Measurements from ENCODE around the gene FAM216A.
"Not testable (repeated sequence)": the region's sequence is repeated elsewhere in the genome, so short reads cannot be mapped to it uniquely, and the experiment has no call there.

FAM216A gene

DNA sequence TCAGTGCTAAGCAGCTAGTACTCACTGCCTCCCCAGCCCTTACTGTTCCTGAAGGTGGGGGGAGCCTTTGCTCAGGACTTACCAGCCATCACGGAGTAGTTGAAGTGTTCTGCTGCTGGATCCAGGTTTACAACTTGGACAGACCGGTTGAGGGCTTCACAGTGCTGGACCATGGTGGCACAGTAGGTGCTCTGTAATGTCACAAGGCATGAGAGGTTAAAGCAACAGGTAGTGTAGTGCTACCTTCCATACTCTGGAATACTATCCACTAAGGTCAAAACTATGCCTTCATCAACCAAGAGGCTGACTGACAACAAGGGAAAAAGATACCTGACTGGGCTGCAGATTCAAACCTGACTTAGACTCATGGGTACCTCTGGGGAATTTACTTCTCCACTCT is 3.6 kb upstream of the FAM216A start:
- H3K9ac ChIP-seq = no peak overlapping the region
- H3K27ac ChIP-seq = no peak overlapping the region
- H3K36me3 ChIP-seq (ENCODE audit: control insufficient read depth, insufficient read depth, low read length) = no peaks in the 10 kb centered on the region
- TF ChIP-seq, protein P1, sequence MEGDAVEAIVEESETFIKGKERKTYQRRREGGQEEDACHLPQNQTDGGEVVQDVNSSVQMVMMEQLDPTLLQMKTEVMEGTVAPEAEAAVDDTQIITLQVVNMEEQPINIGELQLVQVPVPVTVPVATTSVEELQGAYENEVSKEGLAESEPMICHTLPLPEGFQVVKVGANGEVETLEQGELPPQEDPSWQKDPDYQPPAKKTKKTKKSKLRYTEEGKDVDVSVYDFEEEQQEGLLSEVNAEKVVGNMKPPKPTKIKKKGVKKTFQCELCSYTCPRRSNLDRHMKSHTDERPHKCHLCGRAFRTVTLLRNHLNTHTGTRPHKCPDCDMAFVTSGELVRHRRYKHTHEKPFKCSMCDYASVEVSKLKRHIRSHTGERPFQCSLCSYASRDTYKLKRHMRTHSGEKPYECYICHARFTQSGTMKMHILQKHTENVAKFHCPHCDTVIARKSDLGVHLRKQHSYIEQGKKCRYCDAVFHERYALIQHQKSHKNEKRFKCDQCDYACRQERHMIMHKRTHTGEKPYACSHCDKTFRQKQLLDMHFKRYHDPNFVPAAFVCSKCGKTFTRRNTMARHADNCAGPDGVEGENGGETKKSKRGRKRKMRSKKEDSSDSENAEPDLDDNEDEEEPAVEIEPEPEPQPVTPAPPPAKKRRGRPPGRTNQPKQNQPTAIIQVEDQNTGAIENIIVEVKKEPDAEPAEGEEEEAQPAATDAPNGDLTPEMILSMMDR (IDR thresholded peaks at IDR 0.05) = no peak
- no peaks in the 10 kb centered on the region for H3K4me1 ChIP-seq
- H3K79me2 ChIP-seq = peaks cover 7% of the 10 kb centered on the region
- no peak overlapping the region for H2AFZ ChIP-seq
- no peak overlapping the region for H3K4me2 ChIP-seq (ENCODE audit: low read length)
- no peaks in the 10 kb centered on the region for H3K9me3 ChIP-seq (ENCODE audit: control insufficient read depth, low read length)
- no peak overlapping the region for H3K4me3 ChIP-seq (ENCODE audit: low read depth, low read length)
- no peaks in the 10 kb centered on the region for H3K27me3 ChIP-seq (ENCODE audit: control insufficient read depth, insufficient read depth, low read length)

DNA sequence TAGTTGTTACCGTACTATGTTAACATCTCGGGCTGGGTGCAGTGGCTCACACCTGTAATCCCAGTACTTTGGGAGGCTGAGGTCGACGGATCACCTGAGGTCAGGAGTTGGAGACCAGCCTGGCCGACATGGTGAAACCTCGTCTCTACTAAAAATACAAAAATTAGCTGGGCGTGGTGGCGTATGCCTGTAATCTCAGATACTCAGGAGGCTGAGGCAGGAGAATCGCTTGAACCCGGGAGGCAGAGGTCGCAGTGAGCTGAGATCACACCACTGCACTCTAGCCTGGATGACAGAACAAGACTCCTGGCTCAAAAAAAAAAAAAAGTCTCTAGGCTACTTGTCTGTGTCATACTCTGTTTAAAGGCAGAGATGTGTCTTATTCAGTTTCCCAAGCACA is 2.9 kb upstream of the FAM216A start:
- H3K4me3 ChIP-seq (ENCODE audit: low read depth, low read length) = not testable (repeated sequence)

DNA sequence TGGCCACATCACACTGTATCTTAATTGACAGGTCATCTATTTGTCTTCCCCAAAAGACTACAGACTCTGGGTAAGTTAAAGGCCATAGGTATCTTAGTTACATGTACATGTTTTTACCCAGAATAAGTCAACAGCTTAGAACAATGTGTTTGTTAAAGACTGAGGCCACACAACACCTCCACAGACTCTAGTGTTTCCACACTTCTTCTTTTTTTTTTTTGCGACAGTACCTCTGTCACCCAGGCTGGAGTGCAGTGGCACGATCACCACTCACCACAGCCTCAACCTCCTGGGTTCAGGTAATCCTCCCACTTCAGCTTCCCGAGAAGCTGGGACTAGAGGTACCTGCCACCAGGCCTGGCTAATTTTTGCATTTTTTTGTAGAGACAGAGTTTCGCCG is 1.9 kb upstream of the FAM216A start:
- Histone ChIP-seq H3K36me3 (ENCODE audit: control insufficient read depth, insufficient read depth, low read length) (no peaks in the 10 kb centered on the region), H3K9me3 (ENCODE audit: control insufficient read depth, low read length) (no peaks in the 10 kb centered on the region), H3K27ac (no peak overlapping the region), H3K4me3 (ENCODE audit: low read depth, low read length) (no peak overlapping the region), H3K4me2 (ENCODE audit: low read length) (no peak overlapping the region), H3K9ac (no peak overlapping the region), H3K27me3 (ENCODE audit: control insufficient read depth, insufficient read depth, low read length) (no peaks in the 10 kb centered on the region), H2AFZ (no peak overlapping the region), H3K79me2 (peaks cover 7% of the 10 kb centered on the region), H3K4me1 (no peaks in the 10 kb centered on the region)
- TF ChIP-seq, protein P1 (IDR thresholded peaks at IDR 0.05) = no peak

More for the DNA sequence above, 2.9 kb upstream of the FAM216A start:
- H2AFZ ChIP-seq; H3K36me3 ChIP-seq (ENCODE audit: control insufficient read depth, insufficient read depth, low read length); H3K27me3 ChIP-seq (ENCODE audit: control insufficient read depth, insufficient read depth, low read length); H3K79me2 ChIP-seq; H3K9ac ChIP-seq; H3K4me1 ChIP-seq; H3K4me2 ChIP-seq (ENCODE audit: low read length); H3K27ac ChIP-seq; H3K9me3 ChIP-seq (ENCODE audit: control insufficient read depth, low read length): not testable (repeated sequence)

DNA sequence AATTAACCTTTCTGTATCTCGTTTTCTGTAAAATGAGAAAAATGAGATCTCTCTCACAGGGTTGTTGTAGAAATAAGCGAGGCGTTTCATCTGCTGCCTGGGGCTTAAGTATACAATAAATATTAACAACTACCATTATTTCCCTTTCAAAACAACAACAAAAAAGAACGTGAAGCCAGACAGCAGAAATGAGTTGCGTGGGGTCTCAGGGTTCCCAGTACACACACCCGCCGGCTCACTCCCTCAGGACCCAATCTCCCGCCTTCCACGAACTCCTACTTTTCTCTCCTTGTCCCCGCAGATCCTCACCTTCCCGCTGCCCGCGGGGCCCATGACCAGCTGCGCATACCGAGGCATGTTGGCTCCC is 815 bp upstream of the FAM216A start:
- Histone ChIP-seq H3K9me3 (ENCODE audit: control insufficient read depth, low read length) (no peaks in the 10 kb centered on the region), H2AFZ (peak overlapping the region; percentile 98), H3K4me3 (ENCODE audit: low read depth, low read length) (peak overlapping the region; percentile 76), H3K36me3 (ENCODE audit: control insufficient read depth, insufficient read depth, low read length) (no peaks in the 10 kb centered on the region), H3K27ac (peak overlapping the region; percentile 77), H3K9ac (peak overlapping the region; percentile 42), H3K27me3 (ENCODE audit: control insufficient read depth, insufficient read depth, low read length) (no peaks in the 10 kb centered on the region), H3K79me2 (peaks cover 7% of the 10 kb centered on the region), H3K4me2 (ENCODE audit: low read length) (peak overlapping the region; percentile 80), H3K4me1 (no peaks in the 10 kb centered on the region)
- TF ChIP-seq, protein P1 (IDR thresholded peaks at IDR 0.05) = no peak

DNA sequence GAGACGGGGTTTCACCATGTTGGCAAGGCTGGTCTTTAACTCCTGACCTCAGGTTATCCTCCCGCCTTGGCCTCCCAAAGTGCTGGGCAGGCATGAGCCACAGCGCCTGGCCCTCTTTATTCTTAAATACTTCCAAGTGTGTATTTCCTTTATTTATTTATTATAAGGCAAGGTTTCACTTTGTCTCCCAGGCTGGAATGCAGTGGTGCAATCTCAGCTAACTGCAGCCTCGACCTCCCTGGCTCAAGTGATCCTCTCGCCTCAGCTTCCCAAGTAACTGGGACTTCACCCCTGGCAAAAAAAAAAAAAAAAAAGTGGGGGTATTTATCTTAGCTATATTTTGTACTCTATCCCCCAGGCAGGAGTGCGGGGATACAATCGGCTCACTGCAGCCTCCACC is 6.8 kb downstream of the FAM216A start:
- no peak overlapping the region for H3K4me3 ChIP-seq (ENCODE audit: low read depth, low read length)
- H3K4me1 ChIP-seq = no peaks in the 10 kb centered on the region
- H3K79me2 ChIP-seq = no peaks in the 10 kb centered on the region
- no peak overlapping the region for H2AFZ ChIP-seq
- H3K27ac ChIP-seq = no peak overlapping the region
- H3K9ac ChIP-seq = no peak overlapping the region
- H3K4me2 ChIP-seq (ENCODE audit: low read length) = no peak overlapping the region
- H3K9me3 ChIP-seq (ENCODE audit: control insufficient read depth, low read length) = no peaks in the 10 kb centered on the region
- no peaks in the 10 kb centered on the region for H3K36me3 ChIP-seq (ENCODE audit: control insufficient read depth, insufficient read depth, low read length)
- no peaks in the 10 kb centered on the region for H3K27me3 ChIP-seq (ENCODE audit: control insufficient read depth, insufficient read depth, low read length)
- TF ChIP-seq, protein P1 (IDR thresholded peaks at IDR 0.05) = no peak
